ENCODE data around the gene ABL2. TPM values are rescaled to one million over a fixed set of nuclear protein-coding genes. Genes with fewer than 3 reads are reported as not detected.

ABL2 gene
- total RNA-seq, 4 donors from 2014 or later: 4.4 to 9.3 (median 5.8) TPM

- DNase-seq: no peak
- in situ Hi-C loops (cut with MboI; ENCODE audit: low sequenced_read_pairs in 4 of 4): loop anchor here in 1 of 4 donors (10.0 kb wide), 1 partner anchor 112 kb away; no protein-coding TSS in a partner anchor
- no peak for ATAC-seq
Observed at GRCh38 chr1:179263121-179263520, 33.6 kb upstream of the ABL2 start.

GRCh38 chr1:179262183-179262582 is 32.7 kb upstream of the ABL2 start:
- intact Hi-C loops (cut with DNase I; ENCODE audit: low total_unique reads): no loop called here

More at GRCh38 chr1:179263121-179263520, 33.6 kb upstream of the ABL2 start:
- intact Hi-C loops (cut with DNase I; ENCODE audit: low total_unique reads): no loop called here
- H3K36me3 ChIP-seq: no peaks in the 10 kb centered on the region
- TF ChIP-seq POLR2A (IDR thresholded peaks at IDR 0.05): no peak
- H3K4me1 ChIP-seq: no peaks in the 10 kb centered on the region
- no peak overlapping the region for H3K27ac ChIP-seq
- no peak overlapping the region for H3K4me3 ChIP-seq
- no peaks in the 10 kb centered on the region for H3K27me3 ChIP-seq
- no peaks in the 10 kb centered on the region for H3K9me3 ChIP-seq

GRCh38 chr1:179253286-179253972 is 24.0 kb upstream of the ABL2 start:
- no peaks in the 10 kb centered on the region for H3K36me3 ChIP-seq
- H3K4me1 ChIP-seq: no peaks in the 10 kb centered on the region
- intact Hi-C loops (cut with DNase I; ENCODE audit: low total_unique reads): loop anchor here (5.0 kb wide), 1 partner anchor 114 kb away; the partner anchor contains the start of gene AXDND1
- TF ChIP-seq POLR2A (IDR thresholded peaks at IDR 0.05): no peak
- TF ChIP-seq CTCF (IDR thresholded peaks at IDR 0.05 in 4 of 5, conservative IDR thresholded peaks at IDR 0.05 in 1 of 5): no peak
- no peak for DNase-seq
- no peaks in the 10 kb centered on the region for H3K9me3 ChIP-seq
- no peak overlapping the region for H3K4me3 ChIP-seq
- no peak for ATAC-seq
- no peaks in the 10 kb centered on the region for H3K27me3 ChIP-seq
- in situ Hi-C loops (cut with MboI; ENCODE audit: low sequenced_read_pairs in 4 of 4): no loop called here
- no peak overlapping the region for H3K27ac ChIP-seq

More at GRCh38 chr1:179262183-179262582, 32.7 kb upstream of the ABL2 start:
- Histone ChIP-seq H3K27me3 (no peaks in the 10 kb centered on the region), H3K4me1 (no peaks in the 10 kb centered on the region), H3K4me3 (no peak overlapping the region), H3K36me3 (no peaks in the 10 kb centered on the region), H3K9me3 (no peaks in the 10 kb centered on the region), H3K27ac (no peak overlapping the region)
- no peak for ATAC-seq
- DNase-seq: no peak
- in situ Hi-C loops (cut with MboI; ENCODE audit: low sequenced_read_pairs in 4 of 4): loop anchor here in 1 of 4 donors (10.0 kb wide), 1 partner anchor 113 kb away; no protein-coding TSS in a partner anchor
- TF ChIP-seq POLR2A (IDR thresholded peaks at IDR 0.05) (no peak), CTCF (IDR thresholded peaks at IDR 0.05 in 4 of 5, conservative IDR thresholded peaks at IDR 0.05 in 1 of 5) (no peak)

- intact Hi-C loops (cut with DNase I; ENCODE audit: low total_unique reads): loop anchor here (5.0 kb wide), 1 partner anchor 115 kb away; the partner anchor contains the start of gene AXDND1
- no peaks in the 10 kb centered on the region for H3K36me3 ChIP-seq
- H3K4me1 ChIP-seq: no peaks in the 10 kb centered on the region
- in situ Hi-C loops (cut with MboI; ENCODE audit: low sequenced_read_pairs in 4 of 4): no loop called here
- no peak overlapping the region for H3K27ac ChIP-seq
- no peaks in the 10 kb centered on the region for H3K27me3 ChIP-seq
- ATAC-seq: no peak
- no peak overlapping the region for H3K4me3 ChIP-seq
- DNase-seq: no peak
- H3K9me3 ChIP-seq: no peaks in the 10 kb centered on the region
- TF ChIP-seq POLR2A (IDR thresholded peaks at IDR 0.05) (no peak), CTCF (IDR thresholded peaks at IDR 0.05 in 4 of 5, conservative IDR thresholded peaks at IDR 0.05 in 1 of 5) (no peak)
Observed at GRCh38 chr1:179252606-179253005, 23.1 kb upstream of the ABL2 start.

- in situ Hi-C loops (cut with MboI; ENCODE audit: low sequenced_read_pairs in 4 of 4) (no loop called here), intact Hi-C loops (cut with DNase I; ENCODE audit: low total_unique reads) (loop anchor here (5.0 kb wide), 1 partner anchor 116 kb away; the partner anchor contains the start of gene AXDND1)
- peak; percentile 46 to 60 for ATAC-seq
- no peak overlapping the region for H3K4me3 ChIP-seq
- H3K4me1 ChIP-seq: no peaks in the 10 kb centered on the region
- DNase-seq: no peak
- H3K9me3 ChIP-seq: no peaks in the 10 kb centered on the region
- no peaks in the 10 kb centered on the region for H3K36me3 ChIP-seq
- no peak for TF ChIP-seq POLR2A (IDR thresholded peaks at IDR 0.05)
- TF ChIP-seq CTCF (IDR thresholded peaks at IDR 0.05 in 4 of 5, conservative IDR thresholded peaks at IDR 0.05 in 1 of 5): peak in 2 of 5 experiments; percentile 28 to 34
- H3K27ac ChIP-seq: no peak overlapping the region
- no peaks in the 10 kb centered on the region for H3K27me3 ChIP-seq
Observed at GRCh38 chr1:179251675-179252074, 22.2 kb upstream of the ABL2 start.
